IPS-NIHi11 (cell line): Measurements from ENCODE around the gene KRT82.
"Not testable (repeated sequence)": the region's sequence is repeated elsewhere in the genome, so short reads cannot be mapped to it uniquely, and the experiment has no call there.

Source experiments
- DNase-seq: peaks from one replicate; pipeline ENCODE4 v3.0.0; 2012; ENCODE audit warnings: mixed read lengths, low spot score

KRT82 gene

GRCh38 chr12:52410589-52411248 lies 4.6 kb upstream of the KRT82 start:
- DNase-seq: not testable (repeated sequence)

DNA sequence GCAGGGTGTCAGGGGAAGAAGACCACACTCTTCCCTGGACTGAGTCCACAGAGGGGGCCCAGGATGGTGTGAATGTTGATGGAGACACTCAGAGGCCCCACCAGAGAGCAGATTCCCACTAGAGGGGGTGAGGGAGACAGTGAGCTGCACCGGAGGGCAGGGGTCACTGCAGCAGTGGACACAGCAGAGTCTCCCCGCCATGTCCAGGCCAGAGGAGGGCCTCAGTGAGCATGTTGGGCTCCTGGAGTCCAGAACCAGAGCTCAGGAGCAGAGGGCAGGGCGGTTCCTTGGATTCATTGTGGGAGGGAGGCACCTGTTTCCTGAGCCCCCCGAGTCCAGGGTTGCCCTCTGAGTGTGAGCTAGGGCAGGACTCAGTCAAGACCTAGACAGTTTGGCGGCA lies 1.8 kb upstream of the KRT82 start:
- DNase-seq: peak; percentile 34

DNA sequence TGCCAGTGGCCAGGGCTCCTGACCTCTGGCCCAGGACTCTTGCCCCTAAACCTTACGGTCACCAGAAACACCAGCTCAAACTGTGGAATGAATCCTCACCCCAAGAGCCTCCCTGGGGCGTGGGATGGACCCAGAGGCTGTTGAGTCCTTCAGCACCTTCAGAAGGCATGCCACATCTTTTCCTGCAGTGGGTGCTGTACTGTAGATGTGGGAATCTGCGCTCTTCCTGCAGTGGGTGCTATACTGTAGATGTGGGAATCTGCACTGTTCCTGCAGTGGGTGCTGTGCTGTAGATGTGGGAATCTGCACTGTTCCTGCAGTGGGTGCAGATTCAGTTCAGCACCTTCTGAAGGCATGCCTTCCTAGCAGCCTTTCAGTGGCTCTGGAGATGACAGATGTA lies 1.2 kb downstream of the KRT82 start:
- no peak for DNase-seq

DNA sequence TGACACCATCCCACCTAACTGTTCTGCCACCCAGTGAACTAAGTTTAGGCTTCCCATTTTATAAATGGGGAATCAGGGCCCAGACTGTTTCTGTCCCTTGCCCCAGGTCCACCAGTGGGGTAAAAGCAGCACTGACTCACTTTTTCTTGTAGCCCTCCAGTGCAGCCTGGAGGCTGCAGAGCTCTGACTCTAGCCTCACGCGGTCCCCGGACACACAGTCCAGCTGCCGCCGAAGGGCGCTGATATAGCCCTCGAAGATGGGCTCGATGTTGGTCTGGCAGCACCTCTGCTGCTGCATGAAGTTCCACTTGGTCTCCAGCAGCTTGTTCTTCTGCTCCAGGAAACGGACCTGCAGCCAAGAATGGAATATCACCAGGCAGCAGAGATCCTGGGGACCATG lies 2.6 kb downstream of the KRT82 start:
- DNase-seq: no peak

DNA sequence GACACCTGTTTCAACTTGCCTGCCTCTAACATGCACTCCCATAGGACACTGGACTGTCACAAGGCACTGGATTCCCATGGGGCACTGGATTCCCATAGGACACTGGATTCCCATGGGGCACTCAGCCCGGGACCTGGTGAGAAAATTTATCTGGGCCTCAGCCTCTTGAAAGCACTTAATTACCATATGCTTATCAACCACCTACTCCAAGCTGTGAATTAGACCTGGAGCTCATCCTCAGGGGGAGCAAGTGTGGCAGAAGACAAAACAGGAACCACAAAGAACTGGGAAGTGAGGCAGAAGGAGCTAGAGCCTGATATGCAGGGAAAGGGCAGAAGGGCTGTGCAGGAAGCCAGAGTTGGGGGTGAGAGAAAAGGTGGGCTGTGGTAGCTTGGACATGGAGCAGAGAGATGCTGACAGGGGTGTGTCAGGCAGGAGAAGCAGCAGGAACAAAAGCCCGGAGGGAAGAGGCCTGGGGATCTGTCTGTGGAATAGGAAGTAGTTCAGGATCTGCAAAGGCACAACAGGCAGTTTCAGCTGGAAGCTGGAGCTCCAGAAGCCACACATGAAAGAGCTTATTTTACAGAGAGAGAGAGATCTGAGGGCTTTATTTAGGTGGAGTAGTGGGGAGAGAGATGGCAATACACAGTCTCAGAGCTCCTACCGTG lies 3.1 kb downstream of the KRT82 start:
- DNase-seq: peak; percentile 23

DNA sequence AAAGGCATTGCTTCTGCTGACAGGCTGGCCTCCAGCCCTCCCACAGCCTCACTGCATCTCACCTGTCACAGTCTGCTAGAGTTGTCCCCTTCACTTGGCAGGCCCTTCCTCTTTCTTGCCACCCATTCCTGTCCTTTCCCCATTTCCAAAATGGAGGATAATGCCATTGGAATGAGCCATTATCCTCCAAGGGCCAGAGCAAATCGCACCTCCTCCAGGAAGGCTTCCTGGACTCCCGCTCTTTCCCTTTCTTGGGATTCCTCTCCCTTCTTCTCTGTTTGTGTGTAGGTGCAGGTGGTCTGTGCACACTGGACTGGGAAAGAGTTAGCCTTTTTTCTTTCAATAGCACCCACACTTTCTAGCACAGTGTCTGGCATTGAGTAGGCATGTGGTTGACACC lies 3.8 kb downstream of the KRT82 start:
- no peak for DNase-seq

GRCh38 chr12:52401926-52402325 lies 4.2 kb downstream of the KRT82 start:
- no peak for DNase-seq

DNA sequence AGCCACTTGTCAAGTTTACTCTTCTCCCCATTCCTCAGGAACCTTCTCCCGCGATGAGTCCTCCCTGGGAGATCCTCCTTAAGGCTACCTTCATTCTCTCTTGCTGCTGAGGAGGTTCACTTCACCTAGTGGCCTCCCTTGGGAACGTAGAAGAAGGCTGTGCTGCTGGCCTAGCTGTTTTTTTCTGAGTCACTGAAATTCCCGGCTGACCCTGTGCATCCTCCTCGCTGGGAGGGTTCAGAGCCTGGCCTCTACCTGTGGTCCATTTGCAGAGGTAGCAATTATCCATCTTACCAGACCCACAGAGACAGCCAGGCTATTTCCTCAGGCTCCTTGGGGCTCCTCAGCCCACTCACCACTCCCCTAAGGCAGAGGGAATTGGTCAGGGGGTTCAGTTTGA lies 4.6 kb downstream of the KRT82 start:
- no peak for DNase-seq

DNA sequence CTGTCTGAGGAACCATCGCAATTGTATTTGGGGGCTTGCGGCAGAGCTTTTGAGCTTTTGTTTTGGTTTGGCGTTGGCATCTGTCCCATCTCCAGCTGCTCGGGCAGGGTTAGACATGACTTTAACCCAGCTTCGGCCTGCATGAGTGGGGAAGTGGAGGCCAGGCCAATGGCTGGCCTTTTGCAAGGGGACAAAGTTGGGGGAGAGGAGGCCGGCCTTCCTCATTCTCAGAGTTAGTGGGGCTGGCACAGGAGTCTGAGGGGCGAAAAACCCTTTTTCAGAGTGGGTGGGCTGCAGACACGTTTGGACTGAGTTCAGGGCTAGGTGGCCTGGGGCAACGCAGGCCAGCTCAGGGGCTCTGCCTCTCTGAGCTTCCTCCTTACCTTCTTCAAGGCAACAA lies 5.2 kb downstream of the KRT82 start:
- DNase-seq: no peak

- DNase-seq: no peak
Observed at GRCh38 chr12:52399756-52400155, 6.4 kb downstream of the KRT82 start.

- DNase-seq: no peak
Observed at GRCh38 chr12:52398176-52398575, 8.0 kb downstream of the KRT82 start.

- no peak for DNase-seq
Observed at GRCh38 chr12:52396656-52397055, 9.5 kb downstream of the KRT82 start.

DNA sequence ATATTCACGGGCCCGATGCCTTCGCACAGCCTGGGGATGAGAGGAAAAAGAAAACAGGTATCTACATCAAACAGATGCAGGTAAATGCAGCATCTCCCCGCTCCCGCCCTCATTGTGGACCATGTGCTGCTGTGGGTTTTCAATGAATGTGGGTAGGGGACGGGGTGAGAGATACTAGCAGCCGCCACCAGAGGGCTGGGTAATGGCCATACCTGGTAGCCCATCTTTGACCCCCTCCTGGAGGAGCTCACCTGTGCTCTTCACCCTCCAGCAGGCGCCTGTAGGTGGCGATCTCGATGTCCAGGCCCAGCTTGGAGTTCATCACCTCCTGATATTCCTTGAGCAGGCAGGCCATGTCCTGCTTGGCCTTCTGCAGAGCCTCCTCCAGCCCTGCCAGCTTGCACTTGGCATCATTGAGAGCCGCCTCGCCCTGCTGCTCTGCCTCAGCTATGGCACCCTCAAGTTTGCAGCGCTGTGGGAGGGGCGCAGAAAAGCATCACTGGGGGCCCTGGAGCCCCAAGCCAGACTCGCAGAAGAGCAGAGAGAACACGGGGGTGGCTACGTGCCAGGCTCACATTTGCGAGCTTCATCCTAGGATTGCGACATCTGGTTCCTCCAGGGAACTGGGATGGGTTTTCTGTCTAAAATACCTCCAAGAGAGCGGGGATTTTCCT lies 10.2 kb downstream of the KRT82 start:
- DNase-seq: peak; percentile 92

GRCh38 chr12:52394836-52395405 lies 11.2 kb downstream of the KRT82 start:
- no peak for DNase-seq

- no peak for DNase-seq
Observed at GRCh38 chr12:52392465-52393007, 13.6 kb downstream of the KRT82 start.

- no peak for DNase-seq
Observed at GRCh38 chr12:52391618-52392002, 14.5 kb downstream of the KRT82 start.

DNA sequence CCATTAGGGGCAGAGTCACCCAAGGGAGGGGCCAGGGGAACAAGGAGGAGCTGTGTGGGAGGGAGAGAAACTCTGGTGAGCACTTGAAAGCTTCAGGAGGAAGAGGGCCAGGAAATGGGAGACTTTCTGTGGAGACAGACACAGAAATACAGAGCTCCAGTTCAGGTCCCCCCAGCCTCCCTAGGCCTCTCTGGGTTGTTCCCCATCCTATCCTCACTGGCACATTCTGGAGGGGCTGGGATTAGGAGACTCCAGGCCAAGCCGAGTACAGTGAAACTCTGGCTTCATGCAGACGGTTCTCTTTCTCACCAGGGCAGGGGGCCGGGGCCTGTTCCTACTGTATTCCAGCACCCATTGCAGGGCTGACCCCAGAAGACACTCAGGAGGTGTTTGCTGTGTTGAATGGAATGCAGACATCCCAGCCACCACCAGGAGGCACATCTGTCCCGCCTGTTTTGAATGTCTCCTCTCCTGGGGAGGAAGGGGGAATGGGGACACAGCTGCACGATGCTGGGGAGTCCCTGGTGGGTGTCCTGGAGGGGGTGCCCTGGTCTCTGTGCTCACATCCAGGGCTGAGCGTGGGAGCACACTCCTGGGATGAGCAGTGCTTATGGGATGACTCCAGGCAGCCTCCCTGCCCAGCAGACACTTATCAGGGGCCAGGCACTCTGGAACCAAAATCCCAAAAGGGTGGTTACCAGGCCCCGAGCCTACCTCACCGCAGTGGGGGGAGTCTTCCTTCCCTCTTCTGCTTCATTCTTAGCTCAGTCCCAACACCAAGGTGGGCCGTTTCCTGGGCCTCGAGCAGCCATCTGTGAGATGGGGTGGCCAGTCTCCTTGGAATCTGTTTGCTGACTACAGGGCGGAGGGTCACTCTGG lies 15.2 kb downstream of the KRT82 start:
- peak; percentile 59 for DNase-seq

DNA sequence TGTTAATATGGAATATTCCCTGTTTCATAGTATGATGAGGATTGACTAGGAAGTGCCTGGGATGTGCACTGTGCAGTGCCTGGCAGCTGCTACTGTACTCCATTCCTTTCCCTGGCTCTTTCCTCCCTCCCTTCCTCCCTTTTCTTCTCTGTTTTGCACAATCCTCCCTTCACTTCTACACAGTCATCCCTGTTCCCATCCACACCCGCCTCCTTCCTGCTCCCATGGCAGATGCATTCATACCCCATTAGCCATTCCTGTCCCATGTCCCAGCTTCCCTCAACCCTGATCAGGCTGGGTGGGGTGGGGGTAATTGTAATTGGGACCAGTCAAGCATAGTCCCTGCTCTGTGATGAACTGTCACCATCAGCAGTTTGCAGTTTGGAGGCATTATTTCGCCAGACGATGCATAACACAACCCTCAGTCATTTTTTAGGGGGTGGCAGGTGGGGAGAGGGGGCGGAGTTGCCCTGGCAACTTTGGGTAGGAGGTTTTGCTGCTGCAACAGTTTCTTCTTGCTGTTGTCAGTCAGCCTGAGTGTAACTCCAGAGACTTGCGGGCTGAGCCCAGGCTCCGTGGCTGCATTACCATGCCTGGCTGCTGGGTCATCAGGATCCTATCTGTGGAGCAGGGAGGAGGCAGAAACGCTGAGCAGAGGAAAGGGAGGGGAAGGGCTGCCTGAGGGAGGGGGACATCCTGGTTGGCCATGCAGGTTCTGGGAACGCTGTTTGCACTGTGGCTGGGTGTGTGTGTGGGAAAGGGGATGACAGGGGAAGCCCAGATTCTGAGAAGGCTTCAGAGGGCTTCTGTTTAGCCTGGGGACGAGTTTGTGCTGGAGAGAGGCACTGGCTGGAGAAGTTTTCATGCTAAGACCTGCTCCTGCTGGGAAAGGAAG lies 16.6 kb downstream of the KRT82 start:
- no peak for DNase-seq

GRCh38 chr12:52387859-52388258 lies 18.3 kb downstream of the KRT82 start:
- no peak for DNase-seq

GRCh38 chr12:52385226-52385702 lies 20.9 kb downstream of the KRT82 start, which contains the start of gene KRT84:
KRT84 (minus strand) TSS chr12:52385652; CDS start chr12:52385585, 67 bp downstream.
- no peak for DNase-seq
